Parathyroid adenoma (tissue), 2 donors: Measurements from ENCODE around the gene KIAA1586.

ENCODE experiments used
- H2AFZ ChIP-seq: fragments of 300-600 bp; sonication (generic); one replicate; pipeline ENCODE4 v1.7.0; 2017; ENCODE audit warnings: antibody characterized with exemption, mild to moderate bottlenecking
- H3K27ac ChIP-seq: fragments of 300-600 bp; sonication (generic); one replicate; pipeline ENCODE4 v1.7.0; 2017
- H3K27me3 ChIP-seq: fragments of 300-600 bp; sonication (generic); one replicate; pipeline ENCODE4 v1.7.0; 2017; ENCODE audit warnings: low read length; ENCODE audit not compliant: control insufficient read depth, insufficient read depth
- H3K36me3 ChIP-seq: fragments of 300-600 bp; sonication (generic); one replicate; pipeline ENCODE4 v1.7.0; 2017; ENCODE audit warnings: low read length; ENCODE audit not compliant: control insufficient read depth, insufficient read depth
- H3K4me1 ChIP-seq: fragments of 300-600 bp; sonication (generic); one replicate; pipeline ENCODE4 v1.7.0; 2017; ENCODE audit warnings: control low read depth
- H3K4me2 ChIP-seq: fragments of 300-600 bp; sonication (generic); one replicate; pipeline ENCODE4 v1.7.0; 2017; ENCODE audit warnings: low read length
- H3K4me3 ChIP-seq: fragments of 300-600 bp; sonication (generic); one replicate; pipeline ENCODE4 v1.7.0; 2017; ENCODE audit warnings: low read depth, low read length
- H3K79me2 ChIP-seq: fragments of 300-600 bp; sonication (generic); one replicate; pipeline ENCODE4 v1.7.0; 2017; ENCODE audit warnings: control low read depth
- H3K9ac ChIP-seq: fragments of 300-600 bp; sonication (generic); one replicate; pipeline ENCODE4 v1.7.0; 2017; ENCODE audit warnings: mild to moderate bottlenecking
- H3K9me3 ChIP-seq: fragments of 300-600 bp; sonication (generic); one replicate; pipeline ENCODE4 v1.7.0; 2017; ENCODE audit warnings: low read length; ENCODE audit not compliant: control insufficient read depth
- TF ChIP-seq, protein P1 (sequence below): fragments of 300-600 bp; sonication (generic); IDR thresholded peaks from one replicate; pipeline ENCODE4 v1.7.0; 2017; ENCODE audit warnings: antibody characterized with exemption, mild to moderate bottlenecking
- donor health status: primary hyperparathyroidism.

KIAA1586 gene

DNA sequence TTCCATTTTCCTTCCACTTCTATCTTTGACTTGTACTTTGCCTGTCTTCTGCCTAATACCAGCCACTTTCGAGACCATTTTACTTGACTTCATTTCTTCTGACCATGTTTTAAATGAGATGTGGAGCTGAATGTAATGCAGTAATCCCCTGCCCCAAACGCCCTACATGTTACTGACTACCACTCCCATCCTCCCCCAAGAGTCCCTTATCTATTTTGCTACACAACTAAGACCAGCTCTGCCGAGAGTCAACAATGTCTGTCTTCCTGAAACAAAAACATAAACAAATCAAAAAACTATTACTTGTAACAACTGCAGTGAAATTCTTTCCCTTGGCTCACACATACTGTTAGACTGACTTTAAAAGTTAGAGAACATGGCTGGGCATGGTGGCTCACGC, 27.1 kb upstream of the KIAA1586 start:
- H3K4me3 ChIP-seq, result no peak overlapping the region
- no peaks in the 10 kb centered on the region for H3K27me3 ChIP-seq
- H3K4me1 ChIP-seq, result no peaks in the 10 kb centered on the region
- H3K79me2 ChIP-seq, result no peaks in the 10 kb centered on the region
- no peak overlapping the region for H3K9ac ChIP-seq
- H3K9me3 ChIP-seq, result no peaks in the 10 kb centered on the region
- H3K27ac ChIP-seq, result no peak overlapping the region
- TF ChIP-seq, protein P1, sequence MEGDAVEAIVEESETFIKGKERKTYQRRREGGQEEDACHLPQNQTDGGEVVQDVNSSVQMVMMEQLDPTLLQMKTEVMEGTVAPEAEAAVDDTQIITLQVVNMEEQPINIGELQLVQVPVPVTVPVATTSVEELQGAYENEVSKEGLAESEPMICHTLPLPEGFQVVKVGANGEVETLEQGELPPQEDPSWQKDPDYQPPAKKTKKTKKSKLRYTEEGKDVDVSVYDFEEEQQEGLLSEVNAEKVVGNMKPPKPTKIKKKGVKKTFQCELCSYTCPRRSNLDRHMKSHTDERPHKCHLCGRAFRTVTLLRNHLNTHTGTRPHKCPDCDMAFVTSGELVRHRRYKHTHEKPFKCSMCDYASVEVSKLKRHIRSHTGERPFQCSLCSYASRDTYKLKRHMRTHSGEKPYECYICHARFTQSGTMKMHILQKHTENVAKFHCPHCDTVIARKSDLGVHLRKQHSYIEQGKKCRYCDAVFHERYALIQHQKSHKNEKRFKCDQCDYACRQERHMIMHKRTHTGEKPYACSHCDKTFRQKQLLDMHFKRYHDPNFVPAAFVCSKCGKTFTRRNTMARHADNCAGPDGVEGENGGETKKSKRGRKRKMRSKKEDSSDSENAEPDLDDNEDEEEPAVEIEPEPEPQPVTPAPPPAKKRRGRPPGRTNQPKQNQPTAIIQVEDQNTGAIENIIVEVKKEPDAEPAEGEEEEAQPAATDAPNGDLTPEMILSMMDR, result no peak
- H2AFZ ChIP-seq, result no peak overlapping the region
- H3K36me3 ChIP-seq, result no peaks in the 10 kb centered on the region
- no peak overlapping the region for H3K4me2 ChIP-seq

GRCh38 chr6:57021086-57021720, 25.3 kb upstream of the KIAA1586 start:
- H3K9me3 ChIP-seq, result no peaks in the 10 kb centered on the region
- no peaks in the 10 kb centered on the region for H3K79me2 ChIP-seq
- no peaks in the 10 kb centered on the region for H3K27me3 ChIP-seq
- no peaks in the 10 kb centered on the region for H3K36me3 ChIP-seq
- no peak overlapping the region for H3K27ac ChIP-seq
- peak overlapping the region; percentile 47 for H2AFZ ChIP-seq
- H3K4me1 ChIP-seq, result no peaks in the 10 kb centered on the region
- no peak overlapping the region for H3K4me2 ChIP-seq
- no peak overlapping the region for H3K9ac ChIP-seq
- H3K4me3 ChIP-seq, result no peak overlapping the region
- TF ChIP-seq, protein P1, result peak; percentile 47

- H3K79me2 ChIP-seq, result no peaks in the 10 kb centered on the region
- no peaks in the 10 kb centered on the region for H3K9me3 ChIP-seq
- no peak overlapping the region for H3K4me3 ChIP-seq
- H3K36me3 ChIP-seq, result no peaks in the 10 kb centered on the region
- TF ChIP-seq, protein P1, result no peak
- H3K9ac ChIP-seq, result no peak overlapping the region
- no peak overlapping the region for H3K4me2 ChIP-seq
- H3K27me3 ChIP-seq, result no peaks in the 10 kb centered on the region
- no peak overlapping the region for H3K27ac ChIP-seq
- H3K4me1 ChIP-seq, result no peaks in the 10 kb centered on the region
- H2AFZ ChIP-seq, result no peak overlapping the region
These were observed 22.2 kb upstream of the KIAA1586 start for GRCh38 chr6:57024321-57024720.

GRCh38 chr6:57024775-57025174, 21.7 kb upstream of the KIAA1586 start:
- H3K27ac ChIP-seq, result no peak overlapping the region
- H3K79me2 ChIP-seq, result no peaks in the 10 kb centered on the region
- H3K4me3 ChIP-seq, result no peak overlapping the region
- no peak overlapping the region for H3K9ac ChIP-seq
- H3K36me3 ChIP-seq, result no peaks in the 10 kb centered on the region
- no peaks in the 10 kb centered on the region for H3K9me3 ChIP-seq
- no peak overlapping the region for H2AFZ ChIP-seq
- no peaks in the 10 kb centered on the region for H3K27me3 ChIP-seq
- no peak overlapping the region for H3K4me2 ChIP-seq
- TF ChIP-seq, protein P1, result no peak
- no peaks in the 10 kb centered on the region for H3K4me1 ChIP-seq

GRCh38 chr6:57026001-57026400, 20.5 kb upstream of the KIAA1586 start:
- H3K36me3 ChIP-seq, result no peaks in the 10 kb centered on the region
- H3K9me3 ChIP-seq, result no peaks in the 10 kb centered on the region
- no peak overlapping the region for H2AFZ ChIP-seq
- H3K4me1 ChIP-seq, result no peaks in the 10 kb centered on the region
- no peak overlapping the region for H3K9ac ChIP-seq
- H3K4me3 ChIP-seq, result no peak overlapping the region
- H3K27ac ChIP-seq, result no peak overlapping the region
- no peaks in the 10 kb centered on the region for H3K79me2 ChIP-seq
- TF ChIP-seq, protein P1, result no peak
- H3K27me3 ChIP-seq, result no peaks in the 10 kb centered on the region
- no peak overlapping the region for H3K4me2 ChIP-seq
